CD4-positive, alpha-beta T cell treated with Interleukin-17A for 4 hours (primary cell): ENCODE data around the gene SIMC1.
"Not testable (repeated sequence)": the region's sequence is repeated elsewhere in the genome, so short reads cannot be mapped to it uniquely, and the experiment has no call there.

ENCODE experiments used
- DNase-seq: peaks from one replicate; pipeline ENCODE4 v3.0.0-alpha.2; 2020; ENCODE audit warnings: mixed read lengths

The SIMC1 gene

DNA sequence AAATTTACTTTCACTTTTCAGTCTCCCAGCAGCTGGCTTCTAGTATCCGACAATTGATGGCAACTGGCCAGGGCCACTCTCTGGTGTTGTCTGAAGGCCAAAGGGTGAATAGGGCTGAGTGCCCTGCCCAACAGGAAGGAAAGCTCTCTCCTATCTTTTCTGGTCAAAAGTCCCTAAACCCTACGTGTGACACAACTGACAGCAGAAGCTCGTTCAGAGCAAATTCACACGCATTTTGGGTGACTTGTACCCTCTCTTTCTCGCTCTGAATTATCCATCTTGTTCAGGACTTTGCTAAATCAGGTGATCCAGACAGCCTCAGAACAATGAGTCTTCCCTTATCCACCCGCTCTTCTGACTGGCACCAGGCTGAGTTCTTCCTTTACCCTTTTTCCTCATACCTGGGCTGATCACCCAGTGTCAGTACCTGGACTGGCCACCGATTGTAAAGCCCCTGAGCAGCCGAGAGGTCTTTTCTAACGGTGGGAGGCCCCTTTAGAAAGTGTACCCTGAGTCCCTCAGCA lies 21.8 kb upstream of the SIMC1 start:
- DNase-seq = not testable (repeated sequence)

DNA sequence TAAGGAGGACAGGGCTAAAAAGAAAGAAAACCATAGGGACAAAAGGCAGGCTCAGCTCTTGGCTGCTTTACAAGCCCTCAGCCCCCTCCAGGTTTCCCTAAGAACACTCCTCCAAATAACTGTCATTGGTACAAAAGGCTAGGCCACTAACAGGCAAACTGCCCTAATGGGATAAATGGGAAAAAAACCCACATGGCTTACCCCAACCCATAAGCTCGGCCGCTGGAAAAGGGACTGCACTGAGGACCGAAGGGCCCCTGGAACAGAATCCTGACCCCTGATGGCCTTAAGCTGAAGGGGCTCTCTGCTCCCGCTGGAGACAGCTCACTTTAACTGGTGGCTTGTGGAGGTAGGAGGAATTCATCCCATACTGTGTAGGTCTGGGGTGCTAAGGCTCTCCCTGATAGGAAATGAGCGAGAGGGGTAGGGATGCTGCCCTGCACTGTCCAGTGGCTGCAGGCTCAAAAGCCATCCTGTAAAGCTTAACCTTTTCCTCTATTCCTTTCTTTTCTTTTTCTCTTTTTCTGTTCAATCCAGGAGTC lies 21.0 kb upstream of the SIMC1 start:
- not testable (repeated sequence) for DNase-seq

DNA sequence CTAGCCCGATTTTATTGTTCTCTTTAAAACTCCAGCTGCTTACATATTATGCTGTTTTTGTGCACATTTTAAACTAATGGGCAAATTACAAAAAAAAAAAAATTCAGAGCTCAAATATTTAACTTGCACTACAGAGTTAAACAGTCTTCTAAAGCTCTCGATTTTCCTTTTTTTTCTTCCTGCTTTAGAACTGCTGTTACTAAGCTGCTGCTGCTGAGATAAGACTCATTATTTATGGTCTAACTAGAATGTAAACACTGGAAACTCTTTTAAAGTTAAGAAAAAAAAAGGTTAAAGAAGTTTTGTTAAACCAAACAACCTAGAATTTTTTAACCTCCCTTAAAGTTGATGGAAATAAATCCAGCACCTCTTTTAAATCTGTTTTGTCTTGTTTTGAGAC lies 20.5 kb upstream of the SIMC1 start:
- DNase-seq = not testable (repeated sequence)

DNA sequence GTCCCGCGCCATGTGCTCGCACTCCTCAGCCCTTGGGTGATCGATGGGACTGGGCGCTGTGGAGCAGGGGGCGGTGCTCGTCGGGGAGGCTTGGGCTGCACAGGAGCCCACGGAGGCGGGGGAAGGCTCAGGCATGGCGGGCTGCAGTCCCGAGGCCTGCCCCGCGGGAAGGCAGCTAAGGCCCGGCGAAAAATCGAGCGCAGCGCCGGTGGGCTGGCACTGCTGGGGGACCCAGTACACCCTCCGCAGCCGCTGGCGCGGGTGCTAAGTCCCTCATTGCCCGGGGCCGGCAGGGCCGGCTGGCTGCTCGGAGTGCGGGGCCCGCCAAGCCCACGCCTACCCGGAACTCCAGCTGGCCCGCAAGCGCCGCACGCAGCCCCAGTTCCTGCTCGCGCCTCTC lies 16.2 kb upstream of the SIMC1 start:
- not testable (repeated sequence) for DNase-seq

DNA sequence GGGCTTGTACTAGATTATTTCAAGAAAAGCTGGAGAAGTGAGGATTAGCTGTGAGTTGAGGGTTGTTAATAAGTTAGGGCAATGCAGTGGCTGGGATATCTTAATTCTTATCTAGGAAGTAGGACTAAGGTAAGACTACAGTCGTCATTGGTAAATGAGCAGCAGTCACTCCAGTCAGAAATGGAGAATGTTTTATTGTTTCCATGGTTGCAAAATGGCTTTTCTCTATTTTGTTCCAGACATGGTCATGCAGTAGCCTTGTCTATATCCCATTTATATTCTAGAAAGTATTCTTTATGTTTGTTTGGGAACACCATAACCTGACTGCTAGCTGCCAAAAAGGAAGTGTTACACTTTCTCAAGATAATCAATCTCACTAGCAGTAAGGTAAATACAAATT lies 9.9 kb upstream of the SIMC1 start:
- not testable (repeated sequence) for DNase-seq

DNA sequence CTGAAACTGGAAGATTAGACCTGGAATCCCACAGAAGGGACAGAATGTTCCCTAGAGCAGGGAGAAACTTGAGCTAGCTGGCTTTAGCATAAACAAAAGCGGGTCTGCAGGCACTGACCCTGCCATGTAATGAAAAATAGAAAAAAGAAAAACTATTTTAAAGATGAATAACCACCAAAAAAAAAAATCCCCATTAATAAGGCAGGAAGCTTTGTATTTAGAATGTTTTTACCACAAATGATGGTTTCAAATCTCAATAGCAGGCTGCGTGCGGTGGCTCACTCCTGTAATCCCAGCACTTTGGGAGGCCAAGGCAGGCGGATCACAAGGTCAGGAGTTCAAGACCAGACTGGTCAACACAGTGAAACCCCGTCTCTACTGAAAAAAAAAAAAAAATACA lies 5.0 kb upstream of the SIMC1 start:
- DNase-seq = not testable (repeated sequence)

DNA sequence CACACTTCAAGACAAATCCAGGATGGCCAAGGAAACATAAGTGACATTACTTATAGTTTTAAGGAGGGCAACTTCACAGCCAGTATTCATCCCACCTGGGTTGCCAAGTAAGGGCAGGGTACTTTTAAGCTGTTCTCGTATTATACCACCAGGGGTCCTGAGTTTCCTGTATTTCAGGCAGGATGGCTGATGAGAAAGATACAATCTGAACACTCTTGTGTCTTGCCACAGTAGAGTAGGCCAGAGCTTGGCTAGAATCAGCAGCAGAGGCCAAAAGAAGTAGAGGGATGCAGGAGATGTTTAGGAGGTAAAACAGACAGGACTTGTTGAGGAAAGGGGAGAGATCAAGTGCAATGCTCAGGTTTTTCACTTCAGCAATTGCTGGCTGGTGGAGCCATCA lies 3.1 kb upstream of the SIMC1 start:
- peak; percentile 34 for DNase-seq

DNA sequence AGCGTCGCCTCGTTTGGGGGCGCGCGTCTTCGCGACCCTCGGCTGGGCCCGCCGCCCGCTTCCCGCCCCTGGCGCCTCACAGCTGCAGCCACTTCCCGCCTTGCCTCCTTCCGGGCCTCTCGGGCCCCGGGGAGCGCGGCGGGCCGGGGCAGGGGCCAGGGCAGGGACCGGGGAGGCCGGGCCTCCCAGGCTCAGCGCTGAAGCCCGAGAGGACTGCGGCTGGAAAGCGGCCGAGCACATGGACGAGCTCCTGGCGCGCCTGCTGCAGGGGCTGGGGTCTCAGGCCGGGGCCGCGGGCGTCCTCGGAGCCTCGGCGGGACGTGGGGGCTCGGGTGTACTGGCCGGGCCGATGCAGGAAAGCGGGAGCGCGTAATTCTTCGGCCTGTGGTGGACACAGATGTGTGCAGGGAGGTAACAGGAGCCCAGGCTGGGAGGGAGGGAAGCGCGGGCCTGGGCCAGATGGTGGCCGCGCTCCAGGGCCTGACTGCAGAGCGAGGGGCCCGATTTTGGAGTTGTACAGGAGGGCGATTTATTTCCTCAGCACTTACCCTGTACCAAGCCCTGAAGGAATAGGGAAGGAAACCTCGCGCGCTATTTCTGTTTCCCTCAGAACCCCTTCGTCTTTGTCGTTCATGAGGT lies 540 bp downstream of the SIMC1 start:
- DNase-seq = not testable (repeated sequence)

DNA sequence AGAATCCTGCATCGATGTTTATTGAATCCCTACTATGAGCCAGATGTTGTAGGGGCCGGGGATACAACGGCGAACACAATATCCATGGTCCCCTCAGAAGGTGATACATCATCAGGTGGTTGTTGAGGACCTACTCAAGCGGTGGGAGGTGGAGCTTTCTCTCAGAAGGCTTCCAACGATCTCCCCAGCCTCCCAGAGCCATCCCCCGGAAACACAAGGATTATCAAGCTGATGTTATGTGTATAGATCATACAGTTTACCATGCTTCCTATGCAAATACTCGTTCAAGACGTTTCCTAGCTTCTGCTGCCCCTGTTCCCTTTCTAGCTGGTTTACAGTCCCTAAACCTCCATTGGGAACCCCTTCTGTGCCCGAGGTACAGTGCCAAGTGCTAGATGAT lies 1.1 kb downstream of the SIMC1 start:
- not testable (repeated sequence) for DNase-seq

DNA sequence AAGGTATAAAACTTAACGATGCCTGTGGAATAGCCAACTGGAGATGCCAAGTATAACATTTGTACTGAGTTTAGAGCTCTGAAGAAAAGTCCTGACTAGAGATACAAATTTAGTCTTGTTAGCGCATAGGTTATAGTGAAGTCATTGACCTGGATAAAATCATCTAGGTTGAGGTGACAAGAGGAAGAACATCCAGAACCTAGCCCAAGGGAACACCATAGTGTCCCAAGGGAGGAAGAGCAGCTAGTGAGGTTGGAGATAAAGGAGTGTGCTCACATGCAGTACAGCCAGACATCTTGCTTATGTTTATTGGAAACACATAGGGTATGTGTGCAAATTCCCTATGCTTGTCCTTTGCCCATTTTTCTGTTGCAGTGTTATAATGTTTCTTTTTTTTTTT lies 6.1 kb downstream of the SIMC1 start:
- not testable (repeated sequence) for DNase-seq

DNA sequence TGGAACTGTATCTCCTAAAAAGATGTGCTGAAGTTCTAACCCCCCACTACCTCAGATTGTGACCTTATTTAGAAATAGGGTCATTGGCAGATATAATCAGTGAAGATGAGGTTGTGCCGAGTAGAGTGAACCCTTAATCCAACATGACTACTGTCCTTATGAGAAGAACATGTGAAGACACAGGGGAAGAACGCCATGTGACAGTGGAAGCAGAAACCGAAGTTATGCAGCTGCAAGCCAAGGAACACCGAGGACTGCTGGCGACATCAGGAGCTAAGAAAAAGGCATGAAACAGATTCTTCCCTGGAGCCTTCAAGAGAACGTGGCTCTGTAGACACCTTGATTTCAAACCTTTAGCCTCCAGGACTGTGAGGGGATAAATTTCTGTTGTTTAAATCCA lies 6.8 kb downstream of the SIMC1 start:
- DNase-seq = not testable (repeated sequence)

DNA sequence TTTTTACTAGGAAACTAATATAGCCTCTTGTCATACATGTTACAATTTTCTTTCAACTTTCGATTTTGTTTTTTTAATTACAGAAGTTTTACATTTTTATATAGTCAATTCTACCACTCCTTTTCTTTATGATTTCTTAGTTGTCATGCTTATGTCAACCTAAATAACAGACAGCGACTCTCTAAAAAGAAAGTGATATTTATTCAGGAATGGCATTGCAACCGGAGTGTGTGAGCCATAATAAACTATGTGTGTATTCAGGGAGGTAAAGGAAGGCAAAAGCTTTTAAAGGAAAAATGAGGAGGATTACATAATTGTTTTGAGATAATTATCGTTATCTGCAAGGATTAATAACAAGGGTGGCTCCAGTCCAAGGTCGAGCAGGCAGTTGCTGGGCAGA lies 7.3 kb downstream of the SIMC1 start:
- DNase-seq = not testable (repeated sequence)

DNA sequence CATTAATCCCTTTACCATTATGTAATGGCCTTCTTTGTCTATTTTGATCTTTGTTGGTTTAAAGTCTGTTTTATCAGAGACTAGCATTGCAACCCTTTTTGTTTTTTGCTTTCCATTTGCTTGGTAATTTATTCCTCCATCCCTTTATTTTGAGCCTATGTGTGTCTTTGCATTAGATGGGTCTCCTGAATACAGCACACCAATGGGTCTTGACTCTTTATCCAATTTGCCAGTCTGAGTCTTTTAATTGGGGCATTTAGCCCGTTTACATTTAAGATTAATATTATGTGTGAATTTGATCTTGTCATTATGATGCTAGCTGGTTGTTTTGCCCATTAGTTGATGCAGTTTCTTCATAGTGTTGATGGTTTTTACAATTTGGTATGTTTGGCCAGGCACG lies 12.5 kb downstream of the SIMC1 start:
- DNase-seq = not testable (repeated sequence)

DNA sequence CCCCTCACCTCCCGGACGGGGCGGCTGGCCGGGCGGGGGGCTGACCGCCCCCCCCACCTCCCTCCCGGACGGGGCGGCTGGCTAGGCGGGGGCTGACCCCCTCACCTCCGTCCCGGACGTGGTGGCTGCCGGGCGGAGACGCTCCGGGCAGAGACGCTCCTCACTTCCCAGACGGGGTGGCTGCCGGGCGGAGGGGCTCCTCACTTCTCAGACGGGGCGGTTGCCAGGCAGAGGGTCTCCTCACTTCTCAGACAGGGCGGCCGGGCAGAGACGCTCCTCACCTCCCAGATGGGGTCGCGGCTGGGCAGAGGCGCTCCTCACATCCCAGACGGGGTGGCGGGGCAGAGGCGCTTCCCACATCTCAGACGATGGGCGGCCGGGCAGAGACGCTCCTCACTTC lies 13.9 kb downstream of the SIMC1 start:
- DNase-seq = not testable (repeated sequence)

DNA sequence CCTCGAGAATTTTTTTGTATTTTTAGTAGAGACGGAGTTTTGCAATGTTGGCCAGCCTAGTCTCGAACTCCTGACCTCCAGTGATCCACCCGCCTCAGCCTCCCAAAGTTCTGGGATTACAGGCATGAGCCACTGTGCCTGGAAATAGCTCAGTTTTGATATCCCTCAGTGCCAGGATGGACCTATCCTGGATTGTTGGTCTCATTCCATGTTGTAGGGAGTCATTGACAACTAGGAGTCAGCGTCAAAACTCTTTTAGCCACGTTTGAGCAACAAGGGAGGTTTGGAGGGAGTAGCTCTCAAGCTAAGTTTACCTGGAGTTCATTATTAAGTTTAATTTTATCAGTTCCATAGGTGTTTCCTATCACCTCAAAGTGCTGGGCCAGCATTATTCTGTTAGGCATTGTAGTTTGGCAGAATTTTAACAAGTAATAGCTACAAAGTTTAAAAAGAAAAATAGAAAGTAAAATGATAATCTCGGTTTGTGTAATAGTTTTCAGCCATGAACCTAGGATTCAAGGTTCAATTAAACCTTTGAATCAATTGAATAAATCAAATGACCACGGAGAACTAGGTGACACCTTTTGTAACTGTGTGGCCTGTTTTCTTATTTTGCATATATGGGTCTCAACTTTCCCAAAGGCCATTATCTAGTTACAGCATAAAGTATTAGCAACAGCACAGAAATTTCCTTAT lies 15.3 kb downstream of the SIMC1 start:
- not testable (repeated sequence) for DNase-seq

DNA sequence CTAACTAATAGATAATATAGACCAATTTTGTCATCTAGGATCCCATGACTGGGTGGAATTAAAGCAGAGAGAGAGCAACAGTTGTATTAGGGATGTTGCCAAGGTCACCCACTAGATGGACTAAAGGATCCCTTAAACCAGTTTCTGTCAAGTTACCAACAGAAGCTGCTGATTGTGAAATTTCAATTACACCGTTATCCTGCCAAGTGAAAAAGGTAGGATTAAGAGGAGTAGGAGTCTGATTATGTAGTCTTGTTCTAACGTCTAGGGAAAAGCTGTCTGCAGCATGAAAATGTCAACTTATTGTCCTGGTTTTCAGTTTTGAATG lies 15.8 kb downstream of the SIMC1 start:
- DNase-seq = not testable (repeated sequence)

DNA sequence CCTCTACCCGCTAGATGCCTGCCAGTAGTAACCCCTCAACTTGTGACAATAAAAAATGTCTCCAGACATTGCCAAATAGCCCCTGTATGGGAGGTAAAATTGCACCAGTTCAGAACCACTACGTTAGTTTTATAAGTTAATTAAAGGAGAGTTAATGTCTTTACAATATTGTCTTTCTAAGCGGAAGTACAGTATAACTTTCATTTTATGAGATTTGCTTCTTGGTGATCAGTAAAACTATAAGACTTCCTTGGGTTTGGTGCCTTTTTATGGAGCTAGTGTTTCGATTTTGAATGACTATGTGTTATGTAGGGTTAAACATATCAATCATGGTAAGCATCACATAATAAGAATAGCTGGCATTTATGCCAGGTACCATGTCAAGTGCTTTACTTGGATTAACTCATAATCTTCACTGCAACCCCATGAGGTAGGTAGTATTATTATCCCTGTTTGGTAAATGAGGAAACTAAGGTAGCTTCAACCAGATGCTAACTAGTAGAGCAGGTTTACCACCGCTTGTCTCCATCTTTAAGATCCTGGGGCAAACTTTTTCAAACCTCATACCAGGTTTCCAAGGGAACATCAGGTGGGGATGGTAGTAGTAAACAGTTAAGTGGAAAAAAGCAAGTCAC lies 19.8 kb downstream of the SIMC1 start:
- DNase-seq = not testable (repeated sequence)

DNA sequence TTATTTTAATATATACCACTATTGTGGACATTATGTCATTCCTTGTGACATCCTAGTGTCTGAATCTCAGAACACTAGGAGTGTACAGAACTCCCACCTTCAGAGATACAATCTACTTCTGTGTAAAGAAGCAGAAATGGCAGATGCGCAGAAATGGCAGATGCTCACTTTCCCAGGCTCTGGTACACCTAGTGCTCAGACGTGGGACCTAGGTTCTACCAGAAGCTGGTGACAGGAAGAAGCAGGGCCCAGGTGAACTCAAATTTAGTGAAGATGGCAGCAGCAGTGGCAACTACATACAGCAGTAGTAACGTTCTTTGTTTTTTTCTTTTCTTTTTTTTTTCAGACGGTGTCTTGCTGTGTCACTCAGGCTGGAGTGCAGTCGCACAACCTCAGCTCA lies 22.5 kb downstream of the SIMC1 start:
- DNase-seq = not testable (repeated sequence)

DNA sequence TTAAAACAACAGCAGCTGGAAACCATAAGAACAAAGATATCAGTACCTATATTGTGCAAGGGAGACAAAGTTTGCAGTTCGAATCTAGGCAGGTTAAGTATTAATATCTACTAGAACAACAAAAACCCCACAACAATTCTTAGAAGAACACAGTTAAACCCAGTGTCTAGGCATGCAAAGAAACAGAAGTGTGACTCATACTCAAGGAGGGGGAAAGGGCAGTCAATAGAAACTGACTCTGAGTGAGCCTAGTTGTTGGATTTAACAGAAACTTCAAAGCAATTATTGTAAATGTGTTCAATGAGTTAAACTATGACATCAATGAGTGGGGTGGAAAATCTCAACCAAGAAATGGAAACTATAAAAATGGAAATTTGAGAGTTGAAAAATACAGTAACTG lies 28.2 kb downstream of the SIMC1 start:
- DNase-seq = not testable (repeated sequence)

DNA sequence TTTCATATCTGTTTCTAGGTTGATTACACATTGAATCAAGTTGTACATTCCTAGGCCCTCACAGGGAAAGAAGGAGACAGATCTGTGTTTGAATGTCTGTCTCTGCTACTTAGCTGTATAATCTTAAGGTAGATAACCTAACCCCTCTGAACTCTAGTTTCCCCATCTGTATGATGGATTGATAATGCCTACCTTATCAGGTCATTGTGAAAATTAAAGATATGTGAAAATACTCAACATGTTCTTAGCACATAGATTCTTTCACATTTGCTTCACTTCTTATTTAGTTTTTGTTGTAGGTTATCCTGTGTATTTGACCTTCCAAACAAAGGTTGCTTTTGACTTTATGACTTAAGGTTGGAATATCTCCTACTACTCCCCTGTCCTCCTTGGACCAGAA lies 50.8 kb downstream of the SIMC1 start:
- DNase-seq = not testable (repeated sequence)

DNA sequence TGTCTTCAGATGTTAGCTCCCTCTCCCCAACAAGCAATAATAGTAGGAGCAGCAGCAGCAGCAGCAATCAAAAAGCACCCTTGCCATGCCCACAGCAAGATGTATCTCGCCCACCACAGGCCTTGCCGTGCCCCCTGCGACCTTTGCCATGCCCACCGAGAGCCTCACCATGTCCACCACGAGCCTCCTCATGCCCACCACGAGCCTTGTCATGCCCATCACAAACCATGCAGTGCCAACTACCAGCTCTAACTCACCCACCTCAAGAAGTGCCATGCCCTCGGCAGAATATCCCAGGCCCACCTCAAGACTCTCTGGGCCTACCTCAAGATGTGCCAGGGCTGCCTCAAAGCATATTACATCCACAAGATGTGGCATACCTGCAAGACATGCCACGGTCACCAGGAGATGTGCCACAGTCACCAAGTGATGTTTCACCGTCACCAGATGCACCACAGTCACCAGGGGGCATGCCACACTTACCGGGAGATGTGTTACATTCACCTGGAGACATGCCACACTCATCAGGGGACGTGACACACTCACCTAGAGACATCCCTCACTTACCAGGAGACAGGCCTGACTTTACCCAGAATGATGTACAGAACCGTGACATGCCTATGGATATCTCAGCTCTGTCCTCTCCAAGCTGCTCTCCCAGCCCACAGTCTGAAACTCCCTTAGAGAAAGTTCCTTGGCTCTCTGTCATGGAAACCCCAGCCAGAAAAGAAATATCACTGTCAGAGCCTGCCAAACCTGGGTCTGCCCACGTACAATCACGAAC lies 52.0 kb downstream of the SIMC1 start:
- DNase-seq = not testable (repeated sequence)

DNA sequence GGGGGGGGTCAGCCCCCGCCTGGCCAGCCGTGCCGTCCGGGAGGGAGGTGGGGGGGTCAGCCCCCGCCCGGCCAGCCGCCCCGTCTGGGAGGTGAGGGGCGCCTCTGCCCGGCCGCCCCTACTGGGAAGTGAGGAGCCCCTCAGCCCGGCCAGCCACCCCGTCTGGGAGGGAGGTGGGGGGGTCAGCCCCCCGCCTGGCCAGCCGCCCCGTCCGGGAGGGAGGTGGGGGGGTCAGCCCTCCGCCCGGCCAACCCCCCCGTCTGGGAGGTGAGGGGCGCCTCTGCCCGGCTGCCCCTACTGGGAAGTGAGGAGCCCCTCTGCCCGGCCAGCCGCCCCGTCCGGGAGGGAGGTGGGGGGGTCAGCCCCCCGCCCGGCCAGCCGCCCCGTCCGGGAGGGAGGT lies 67.1 kb downstream of the SIMC1 start:
- DNase-seq = not testable (repeated sequence)
